Activated CD4-positive, alpha-beta T cell treated with anti-CD3 and anti-CD28 coated beads, Interleukin-2, amount 50 U/mL, for 24 hours (primary cell): ENCODE measurements around the gene TPSD1.
"Not testable (repeated sequence)": the region's sequence is repeated elsewhere in the genome, so short reads cannot be mapped to it uniquely, and the experiment has no call there.

Source experiments
- DNase-seq, 2 donors: peaks; one replicate each; pipeline ENCODE4 v3.0.0-alpha.2; 2020; ENCODE audit warnings: low read depth in 1 of 2, low spot score in 1 of 2

Gene TPSD1

GRCh38 chr16:1279945-1280589 lies 24.2 kb downstream of the TPSD1 start:
- no peak for DNase-seq

GRCh38 chr16:1280783-1281182 lies 24.9 kb downstream of the TPSD1 start:
- no peak for DNase-seq

DNA sequence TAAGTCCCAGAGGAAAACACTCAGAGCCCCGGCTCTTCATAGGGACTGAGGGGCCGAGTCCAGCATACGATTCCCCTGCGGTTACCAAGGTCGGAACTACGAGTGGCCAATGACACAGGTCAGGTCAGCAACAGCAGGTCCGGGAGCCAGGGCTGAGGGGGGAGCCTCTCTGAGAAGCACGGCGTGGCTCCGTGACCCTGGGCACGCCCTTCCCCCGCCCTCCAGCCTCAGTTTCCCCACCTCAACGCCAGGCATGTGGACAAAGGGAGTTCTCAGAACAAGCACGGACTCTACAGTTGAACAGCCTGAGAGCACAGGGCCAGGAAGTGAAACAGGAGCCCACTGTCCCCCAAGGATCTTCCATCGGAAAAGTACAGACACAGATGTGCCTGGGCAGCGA lies 25.6 kb downstream of the TPSD1 start:
- DNase-seq, result no peak

- DNase-seq, result no peak
Observed at GRCh38 chr16:1282324-1282973, 26.6 kb downstream of the TPSD1 start.

DNA sequence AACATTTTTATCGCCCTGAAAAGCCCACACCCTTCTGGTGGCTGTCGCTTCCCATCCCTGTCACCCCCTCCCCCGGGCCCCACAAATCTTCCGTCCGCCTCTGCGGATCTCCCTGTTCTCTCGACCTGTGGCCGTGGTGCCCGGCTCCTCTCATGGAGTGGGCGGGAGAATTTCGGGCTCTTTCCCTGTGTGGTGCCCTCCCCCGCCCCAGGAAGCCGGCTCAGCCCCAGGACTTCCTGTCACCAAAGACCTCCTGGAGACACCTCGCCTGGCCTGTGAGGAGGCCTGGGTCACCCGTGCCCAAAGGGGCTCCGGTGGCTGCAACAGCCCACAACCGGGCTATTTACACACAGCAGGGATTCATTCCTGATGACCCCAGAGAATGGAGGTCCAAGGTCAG lies 27.4 kb downstream of the TPSD1 start:
- DNase-seq, result no peak

- no peak for DNase-seq
Observed at GRCh38 chr16:1283996-1284616, 28.2 kb downstream of the TPSD1 start.

DNA sequence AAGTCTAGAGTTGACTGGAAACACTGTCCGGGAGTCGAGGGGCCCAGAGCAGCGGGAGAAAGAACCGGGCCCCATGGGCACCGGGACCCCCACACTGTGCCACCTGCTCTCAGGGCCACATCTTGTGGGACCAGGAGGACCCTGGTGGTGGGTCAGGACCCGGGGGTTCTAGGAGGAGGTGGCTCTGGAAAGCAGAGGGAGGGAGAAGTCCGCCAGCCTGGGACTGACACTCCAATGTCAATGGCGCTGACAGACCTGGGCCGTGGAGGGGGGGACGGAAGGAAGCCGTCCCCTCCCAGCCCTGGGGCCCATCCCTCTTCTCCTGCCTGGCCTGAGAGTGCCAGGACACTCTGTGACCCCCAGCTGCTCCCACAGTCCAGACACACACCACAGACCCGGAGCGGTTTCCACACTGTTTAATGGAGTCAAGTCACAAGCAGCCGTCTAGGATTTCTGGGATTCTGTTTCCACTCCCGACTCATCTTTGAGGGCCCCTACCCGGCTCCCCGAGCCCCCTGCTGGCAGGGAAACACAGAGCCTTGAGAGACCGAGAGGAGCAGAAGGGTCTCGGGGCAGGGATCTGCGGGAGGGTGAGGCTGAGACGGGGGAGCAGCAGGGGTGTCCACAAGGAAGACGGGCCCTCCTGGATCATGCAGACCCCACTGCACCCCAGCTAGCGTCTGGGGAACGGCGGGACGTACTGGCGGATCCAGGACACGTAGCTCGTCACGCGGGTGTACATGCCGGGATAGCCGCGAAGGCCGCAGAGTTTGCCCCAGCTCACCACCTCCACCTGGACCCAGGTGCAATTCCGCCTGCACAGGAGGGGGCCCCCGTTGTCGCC lies 30.0 kb downstream of the TPSD1 start:
- no peak for DNase-seq

- DNase-seq, result no peak
Observed at GRCh38 chr16:1286513-1287094, 30.7 kb downstream of the TPSD1 start.

GRCh38 chr16:1287982-1288670 lies 32.3 kb downstream of the TPSD1 start:
- no peak for DNase-seq

- no peak for DNase-seq
Observed at GRCh38 chr16:1288813-1289476, 33.1 kb downstream of the TPSD1 start.

DNA sequence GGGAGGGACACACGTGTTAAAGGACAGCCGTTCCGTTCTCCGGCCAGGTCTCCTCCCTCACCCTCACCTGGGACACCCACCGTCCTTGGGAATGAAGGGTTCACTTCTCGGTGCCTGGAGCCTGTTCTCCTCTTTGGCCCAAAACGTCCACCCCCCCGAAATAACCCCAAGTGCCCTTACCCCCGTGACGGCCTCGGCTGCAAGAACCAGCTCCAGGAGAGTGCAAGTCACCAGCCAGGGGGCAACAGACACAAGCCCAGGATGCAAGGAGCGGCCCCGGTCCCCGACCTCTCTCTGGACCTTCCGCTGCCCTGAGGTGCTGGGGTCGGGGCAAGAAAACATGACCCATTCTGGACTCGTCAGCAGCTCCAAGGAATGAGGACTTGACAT lies 33.6 kb downstream of the TPSD1 start:
- no peak for DNase-seq

GRCh38 chr16:1290063-1290501 lies 34.2 kb downstream of the TPSD1 start:
- DNase-seq, result no peak

DNA sequence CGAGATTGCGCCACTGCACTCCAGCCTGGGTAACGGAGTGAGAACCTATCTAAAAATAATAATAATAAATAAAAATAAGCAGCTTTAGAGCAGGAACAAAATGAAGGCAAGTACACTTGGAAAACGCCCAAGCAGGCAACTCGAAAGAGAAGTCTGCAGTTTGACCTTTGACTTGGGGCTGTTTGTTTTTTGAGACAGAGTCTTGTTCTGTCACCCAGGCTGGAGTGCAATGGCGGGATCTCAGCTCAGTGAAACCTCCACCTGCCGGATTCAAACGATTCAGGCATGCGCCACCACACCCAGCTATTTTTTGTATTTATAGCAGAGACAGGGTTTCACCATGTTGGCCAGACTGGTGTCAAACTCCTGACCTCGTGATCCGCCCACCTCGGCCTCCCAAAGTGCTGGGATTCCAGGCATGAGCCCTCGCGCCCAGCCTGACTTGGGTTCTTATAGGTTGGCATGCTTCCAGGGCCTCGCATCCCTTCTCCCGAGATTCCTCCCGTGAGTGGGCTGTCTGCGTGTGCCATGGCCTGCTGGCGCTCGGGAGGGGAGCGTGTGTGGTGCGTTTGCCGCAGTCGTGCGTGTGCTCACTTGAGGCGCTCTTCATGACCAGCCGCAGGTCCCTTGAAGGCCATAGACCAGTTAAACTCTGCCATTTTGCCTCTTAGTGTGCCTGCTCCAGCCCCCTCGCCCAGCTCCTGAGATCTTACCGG lies 35.1 kb downstream of the TPSD1 start:
- no peak for DNase-seq

GRCh38 chr16:1291576-1291974 lies 35.7 kb downstream of the TPSD1 start:
- no peak for DNase-seq

DNA sequence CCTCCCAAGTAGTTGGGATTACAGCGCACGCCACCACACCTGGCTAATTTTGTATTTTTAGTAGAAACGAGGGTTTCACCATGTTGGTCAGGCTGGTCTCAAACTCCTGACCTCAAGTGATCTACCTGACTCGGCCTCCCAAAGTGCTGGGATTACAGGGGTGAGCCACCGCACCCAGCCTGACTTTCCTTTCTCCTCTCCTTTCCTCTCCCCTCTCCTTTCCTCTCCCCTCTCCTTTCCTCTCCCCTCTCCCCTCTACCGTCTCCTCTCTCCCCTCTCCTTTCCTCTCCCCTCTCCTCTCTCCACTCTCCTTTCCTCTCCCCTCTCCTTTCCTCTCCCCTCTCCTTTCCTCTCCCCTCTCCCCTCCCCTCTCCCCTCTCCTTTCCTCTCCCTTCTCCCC lies 36.3 kb downstream of the TPSD1 start:
- DNase-seq, result not testable (repeated sequence)

- not testable (repeated sequence) for DNase-seq
Observed at GRCh38 chr16:1292808-1293207, 36.9 kb downstream of the TPSD1 start.

GRCh38 chr16:1293921-1294656 lies 38.2 kb downstream of the TPSD1 start:
- no peak for DNase-seq

DNA sequence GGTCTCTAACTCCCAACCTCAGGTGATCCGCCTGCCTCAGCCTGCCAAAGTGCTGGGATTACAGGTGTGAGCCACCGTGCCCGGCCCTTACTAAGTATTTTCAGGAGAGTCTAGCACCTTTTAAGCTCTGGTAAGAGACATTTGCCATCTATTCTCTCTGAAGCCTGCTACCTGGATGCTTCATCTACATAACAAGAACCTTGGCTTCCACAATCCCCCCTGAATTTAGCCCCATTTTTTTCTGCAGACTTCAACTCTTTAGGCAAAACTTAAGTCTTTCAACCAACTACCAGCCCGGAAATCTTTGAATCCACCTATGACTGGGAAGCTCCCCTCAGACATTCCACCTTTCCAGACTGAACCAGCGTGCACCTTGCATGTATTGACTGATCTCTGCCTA lies 39.6 kb downstream of the TPSD1 start:
- no peak for DNase-seq

GRCh38 chr16:1296688-1297017 lies 40.8 kb downstream of the TPSD1 start:
- not testable (repeated sequence) for DNase-seq
